ENCODE data around the gene IVNS1ABP.
"Not testable (repeated sequence)": the region's sequence is repeated elsewhere in the genome, so short reads cannot be mapped to it uniquely, and the experiment has no call there.

The IVNS1ABP gene

GRCh38 chr1:185257950-185258208 lies 59.2 kb downstream of the IVNS1ABP start:
- in situ Hi-C loops (cut with MboI; ENCODE audit: low sequenced_read_pairs), result no loop called here

GRCh38 chr1:185257116-185257949 lies 59.7 kb downstream of the IVNS1ABP start:
- in situ Hi-C loops (cut with MboI; ENCODE audit: low sequenced_read_pairs), result not testable (repeated sequence)

GRCh38 chr1:185255595-185255994 lies 61.4 kb downstream of the IVNS1ABP start:
- in situ Hi-C loops (cut with MboI; ENCODE audit: low sequenced_read_pairs), result not testable (repeated sequence)

GRCh38 chr1:185252404-185252803 lies 64.6 kb downstream of the IVNS1ABP start:
- in situ Hi-C loops (cut with MboI; ENCODE audit: low sequenced_read_pairs), result not testable (repeated sequence)

GRCh38 chr1:185251928-185252327 lies 65.1 kb downstream of the IVNS1ABP start:
- in situ Hi-C loops (cut with MboI; ENCODE audit: low sequenced_read_pairs), result not testable (repeated sequence)

- in situ Hi-C loops (cut with MboI; ENCODE audit: low sequenced_read_pairs), result no loop called here
These were observed 67.0 kb downstream of the IVNS1ABP start for GRCh38 chr1:185250063-185250462.

- in situ Hi-C loops (cut with MboI; ENCODE audit: low sequenced_read_pairs), result no loop called here
These were observed 67.5 kb downstream of the IVNS1ABP start for GRCh38 chr1:185249563-185249962.

Measured in HL-60/S4 treated with retinoic acid at 250 ng/mL for 4 days and 3 days (cell line).